OCI-LY1 (cell line): ENCODE data around the gene EIF1B.

Experiments used
- H2AFZ ChIP-seq: fragments of 200-600 bp; sonication (generic), shearing (Covaris generic); 2 replicates; pipeline ENCODE4 v1.6.0; 2014; ENCODE audit warnings: antibody characterized with exemption, mild to moderate bottlenecking, low read length
- H3F3A ChIP-seq: fragments of 200-600 bp; sonication (generic), shearing (Covaris generic); 2 replicates; pipeline ENCODE4 v1.6.0; 2014; ENCODE audit warnings: mild to moderate bottlenecking, antibody characterized with exemption, low read length, moderate library complexity; ENCODE audit not compliant: insufficient read depth
- H3K27ac ChIP-seq: fragments of 200-600 bp; sonication (generic); 2 replicates; pipeline ENCODE4 v1.5.1; 2014; ENCODE audit warnings: low read length, mixed run types, mild to moderate bottlenecking, low read depth; ENCODE audit not compliant: poor library complexity, severe bottlenecking
- H3K27me3 ChIP-seq: fragments of 200-600 bp; sonication (generic); 2 replicates; pipeline ENCODE4 v1.6.0; 2014; ENCODE audit warnings: antibody characterized with exemption, mild to moderate bottlenecking, low read length, moderate library complexity; ENCODE audit not compliant: insufficient read depth
- H3K36me3 ChIP-seq: fragments of 200-600 bp; sonication (generic); 2 replicates; pipeline ENCODE4 v1.6.1; 2014; ENCODE audit warnings: mild to moderate bottlenecking, antibody characterized with exemption, low read length, moderate library complexity, mixed read lengths; ENCODE audit not compliant: insufficient read depth
- H3K4me1 ChIP-seq: fragments of 200-600 bp; sonication (generic); 2 replicates; pipeline ENCODE4 v1.5.1; 2014; ENCODE audit warnings: mild to moderate bottlenecking, low read length, moderate library complexity; ENCODE audit not compliant: insufficient read depth, severe bottlenecking
- H3K4me2 ChIP-seq: fragments of 200-600 bp; sonication (generic), shearing (Covaris generic); 2 replicates; pipeline ENCODE4 v1.6.1; 2014; ENCODE audit warnings: low read length
- H3K4me3 ChIP-seq: fragments of 200-600 bp; sonication (generic); 2 replicates; pipeline ENCODE4 v1.5.1; 2014; ENCODE audit warnings: low read length, low read depth, mild to moderate bottlenecking, mixed read lengths; ENCODE audit not compliant: poor library complexity, severe bottlenecking
- H3K79me2 ChIP-seq: fragments of 200-600 bp; shearing (Covaris generic); 2 replicates; pipeline ENCODE4 v1.6.1; 2016; ENCODE audit warnings: mixed run types, low read length, mixed read lengths; ENCODE audit not compliant: insufficient read depth
- H3K9ac ChIP-seq: fragments of 200-600 bp; sonication (generic), shearing (Covaris generic); 2 replicates; pipeline ENCODE4 v1.6.1; 2014; ENCODE audit warnings: mild to moderate bottlenecking, low read length, mixed read lengths
- H3K9me2 ChIP-seq: fragments of 200-600 bp; sonication (generic), shearing (Covaris generic); 2 replicates; pipeline ENCODE4 v1.6.1; 2014; ENCODE audit warnings: low read depth, mild to moderate bottlenecking, low read length, mixed read lengths
- H3K9me3 ChIP-seq: fragments of 200-600 bp; shearing (Covaris generic); 2 replicates; pipeline ENCODE4 v1.6.1; 2014; ENCODE audit warnings: low read length, mixed read lengths
- H4K20me1 ChIP-seq: fragments of 200-600 bp; sonication (generic), shearing (Covaris generic); 2 replicates; pipeline ENCODE4 v1.6.0; 2016; ENCODE audit warnings: mild to moderate bottlenecking, low read length; ENCODE audit not compliant: insufficient read depth
- EZH2 ChIP-seq: fragments of 200-600 bp; sonication (generic), shearing (Covaris generic); IDR thresholded peaks from 2 replicates; pipeline ENCODE4 v1.8.0; 2017; ENCODE audit warnings: borderline replicate concordance, mixed run types, mild to moderate bottlenecking, antibody characterized with exemption, low read length, moderate library complexity, mixed read lengths
- TF ChIP-seq, protein P1 (sequence below): fragments of 200-600 bp; sonication (generic), shearing (Covaris generic); IDR thresholded peaks from 2 replicates; pipeline ENCODE4 v1.5.1; 2017; ENCODE audit warnings: mild to moderate bottlenecking, antibody characterized with exemption, low read length, moderate library complexity, mixed read lengths

EIF1B gene

GRCh38 chr3:40302784-40303183 is 6.7 kb upstream of the EIF1B start:
- no peaks in the 10 kb centered on the region for H3F3A ChIP-seq
- H2AFZ ChIP-seq: no peak overlapping the region
- H3K4me2 ChIP-seq: no peak overlapping the region
- no peaks in the 10 kb centered on the region for H3K27me3 ChIP-seq
- no peaks in the 10 kb centered on the region for H3K4me1 ChIP-seq
- no peak overlapping the region for H3K9ac ChIP-seq
- H3K27ac ChIP-seq: no peak overlapping the region
- H4K20me1 ChIP-seq: no peaks in the 10 kb centered on the region
- no peak for TF ChIP-seq EZH2
- TF ChIP-seq, protein P1, sequence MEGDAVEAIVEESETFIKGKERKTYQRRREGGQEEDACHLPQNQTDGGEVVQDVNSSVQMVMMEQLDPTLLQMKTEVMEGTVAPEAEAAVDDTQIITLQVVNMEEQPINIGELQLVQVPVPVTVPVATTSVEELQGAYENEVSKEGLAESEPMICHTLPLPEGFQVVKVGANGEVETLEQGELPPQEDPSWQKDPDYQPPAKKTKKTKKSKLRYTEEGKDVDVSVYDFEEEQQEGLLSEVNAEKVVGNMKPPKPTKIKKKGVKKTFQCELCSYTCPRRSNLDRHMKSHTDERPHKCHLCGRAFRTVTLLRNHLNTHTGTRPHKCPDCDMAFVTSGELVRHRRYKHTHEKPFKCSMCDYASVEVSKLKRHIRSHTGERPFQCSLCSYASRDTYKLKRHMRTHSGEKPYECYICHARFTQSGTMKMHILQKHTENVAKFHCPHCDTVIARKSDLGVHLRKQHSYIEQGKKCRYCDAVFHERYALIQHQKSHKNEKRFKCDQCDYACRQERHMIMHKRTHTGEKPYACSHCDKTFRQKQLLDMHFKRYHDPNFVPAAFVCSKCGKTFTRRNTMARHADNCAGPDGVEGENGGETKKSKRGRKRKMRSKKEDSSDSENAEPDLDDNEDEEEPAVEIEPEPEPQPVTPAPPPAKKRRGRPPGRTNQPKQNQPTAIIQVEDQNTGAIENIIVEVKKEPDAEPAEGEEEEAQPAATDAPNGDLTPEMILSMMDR: no peak
- H3K79me2 ChIP-seq: no peaks in the 10 kb centered on the region
- no peaks in the 10 kb centered on the region for H3K36me3 ChIP-seq
- H3K9me2 ChIP-seq: no peaks in the 10 kb centered on the region
- no peak overlapping the region for H3K4me3 ChIP-seq
- H3K9me3 ChIP-seq: no peaks in the 10 kb centered on the region

GRCh38 chr3:40304352-40304751 is 5.2 kb upstream of the EIF1B start:
- peaks cover 9% of the 10 kb centered on the region for H3K4me1 ChIP-seq
- H3K9ac ChIP-seq: no peak overlapping the region
- H3F3A ChIP-seq: no peaks in the 10 kb centered on the region
- no peaks in the 10 kb centered on the region for H4K20me1 ChIP-seq
- H3K4me3 ChIP-seq: no peak overlapping the region
- no peaks in the 10 kb centered on the region for H3K27me3 ChIP-seq
- H3K36me3 ChIP-seq: no peaks in the 10 kb centered on the region
- no peak overlapping the region for H2AFZ ChIP-seq
- no peak overlapping the region for H3K27ac ChIP-seq
- no peaks in the 10 kb centered on the region for H3K9me3 ChIP-seq
- H3K79me2 ChIP-seq: no peaks in the 10 kb centered on the region
- TF ChIP-seq EZH2: no peak
- TF ChIP-seq, protein P1: no peak
- no peak overlapping the region for H3K4me2 ChIP-seq
- no peaks in the 10 kb centered on the region for H3K9me2 ChIP-seq

GRCh38 chr3:40306336-40306735 is 3.2 kb upstream of the EIF1B start:
- H3K4me3 ChIP-seq: no peak overlapping the region
- H3K4me1 ChIP-seq: peaks cover 18% of the 10 kb centered on the region
- H3K79me2 ChIP-seq: peaks cover 11% of the 10 kb centered on the region; the same call in 1 of the 2 replicates
- H3K27ac ChIP-seq: no peak overlapping the region
- H3K27me3 ChIP-seq: no peaks in the 10 kb centered on the region
- no peaks in the 10 kb centered on the region for H3F3A ChIP-seq
- H3K9ac ChIP-seq: no peak overlapping the region
- H4K20me1 ChIP-seq: no peaks in the 10 kb centered on the region
- H2AFZ ChIP-seq: no peak overlapping the region
- H3K4me2 ChIP-seq: no peak overlapping the region
- no peaks in the 10 kb centered on the region for H3K9me2 ChIP-seq
- H3K36me3 ChIP-seq: peaks cover 6% of the 10 kb centered on the region; the same call in 1 of the 2 replicates
- TF ChIP-seq, protein P1: no peak
- no peak for TF ChIP-seq EZH2
- H3K9me3 ChIP-seq: no peaks in the 10 kb centered on the region
